HG03575 (cell line): Measurements from ENCODE around the gene FAM3D.
"Not testable (repeated sequence)": the region's sequence is repeated elsewhere in the genome, so short reads cannot be mapped to it uniquely, and the experiment has no call there.

ENCODE experiments used
- ATAC-seq: cut with Tn5 transposase; IDR thresholded peaks from one replicate; pipeline ENCODE4 v1.9.1; 2021; ENCODE audit not compliant: unreplicated experiment, insufficient number of reproducible peaks, low FRiP score; ENCODE audit errors: extremely low read depth

Gene FAM3D

DNA sequence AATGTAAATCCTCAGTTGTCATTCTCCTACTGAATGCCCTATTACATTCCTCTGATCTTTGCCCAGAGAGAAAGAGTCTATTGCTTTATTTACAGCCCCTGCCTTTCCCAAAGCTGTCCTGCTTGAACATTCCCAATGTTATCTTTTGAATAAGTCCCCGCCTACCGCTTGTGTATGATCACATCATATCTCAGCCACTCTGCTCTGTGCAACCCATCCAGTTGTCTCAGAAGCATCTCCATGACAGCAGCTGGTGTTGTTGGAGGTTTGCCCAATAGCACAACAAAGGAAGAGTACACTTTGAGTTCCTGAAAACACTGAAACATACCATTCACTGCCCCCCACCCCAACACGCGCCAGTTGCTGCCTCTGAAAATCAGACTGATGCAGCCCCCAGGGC is 22.0 kb upstream of the FAM3D start:
- no peak for ATAC-seq

- no peak for ATAC-seq
Observed at GRCh38 chr3:58686847-58687246, 20.3 kb upstream of the FAM3D start.

DNA sequence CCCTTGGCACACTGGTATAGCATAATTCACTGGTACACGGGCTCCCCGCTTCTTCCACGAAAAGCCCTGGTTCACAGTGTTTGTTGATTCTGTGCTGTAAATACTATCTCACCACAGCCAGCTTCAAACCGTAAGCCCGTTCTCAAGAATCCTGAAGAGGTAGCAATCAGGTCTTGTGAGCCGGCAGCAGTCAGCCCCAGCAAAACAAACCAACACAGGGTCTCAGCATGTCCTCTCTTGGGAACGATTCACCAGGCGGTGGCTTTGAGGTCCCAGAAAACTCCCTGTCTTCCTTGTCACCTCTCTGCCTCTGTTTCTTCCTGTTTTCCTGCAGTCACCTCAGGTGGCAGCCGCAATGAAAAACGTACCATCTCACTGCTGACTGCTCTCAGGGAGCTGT is 19.1 kb upstream of the FAM3D start:
- ATAC-seq = no peak

GRCh38 chr3:58683466-58683865 is 16.9 kb upstream of the FAM3D start:
- no peak for ATAC-seq

- ATAC-seq = no peak
Observed at GRCh38 chr3:58683001-58683458, 16.5 kb upstream of the FAM3D start.

- no peak for ATAC-seq
Observed at GRCh38 chr3:58681863-58682262, 15.3 kb upstream of the FAM3D start.

- ATAC-seq = no peak
Observed at GRCh38 chr3:58680879-58681525, 14.4 kb upstream of the FAM3D start.

DNA sequence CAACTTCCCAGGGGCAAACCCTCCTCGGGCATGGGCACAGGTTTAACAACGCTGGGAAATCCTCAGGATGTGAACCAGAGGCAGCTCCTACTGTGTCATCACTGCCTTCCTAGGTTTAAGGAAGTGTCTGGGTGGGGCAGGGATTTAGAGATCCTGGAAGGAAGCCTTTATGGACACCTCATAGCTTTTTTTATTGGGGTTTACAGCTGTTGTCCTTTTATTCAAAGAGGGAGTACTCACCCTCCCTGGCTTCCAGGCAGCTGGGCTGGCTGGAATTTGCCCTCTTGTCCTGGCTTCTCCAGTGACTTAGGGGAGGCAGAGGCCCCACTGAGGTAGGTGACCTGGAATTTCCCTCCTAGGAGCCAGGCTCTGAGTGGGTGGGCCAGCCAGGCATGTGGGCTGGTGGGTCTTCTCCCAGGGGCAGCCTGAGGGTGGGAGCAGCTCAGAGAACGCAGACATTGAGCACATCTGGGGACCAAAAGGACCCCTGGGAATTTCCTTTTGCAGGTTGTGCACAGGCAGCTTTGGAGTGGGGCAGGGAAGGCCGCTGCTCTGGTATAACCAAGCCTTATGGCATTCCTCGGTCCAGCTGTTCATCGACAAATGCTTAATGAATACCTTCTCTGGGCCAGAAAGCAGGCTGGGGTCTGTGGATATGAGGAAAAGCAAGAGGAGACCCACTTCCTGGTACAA is 13.5 kb upstream of the FAM3D start:
- ATAC-seq = no peak

DNA sequence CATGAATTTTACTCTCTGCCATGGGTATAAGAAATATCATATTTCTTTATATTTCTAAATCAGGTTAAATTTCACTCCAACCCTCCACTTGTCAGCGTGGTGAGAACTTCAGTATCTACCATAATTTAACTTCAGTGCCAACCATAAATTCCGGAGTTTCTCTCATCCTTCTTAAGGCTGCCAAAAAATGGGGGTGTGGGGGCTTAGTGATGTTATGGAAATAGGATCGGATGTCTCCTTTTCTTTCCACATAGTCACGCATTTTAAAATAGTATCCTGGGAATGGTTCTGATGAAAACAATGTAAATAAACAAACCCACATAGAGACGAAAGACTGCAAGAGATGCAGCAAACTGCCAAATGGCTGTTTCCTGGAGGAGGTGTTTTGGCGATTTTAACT is 12.9 kb upstream of the FAM3D start:
- no peak for ATAC-seq

DNA sequence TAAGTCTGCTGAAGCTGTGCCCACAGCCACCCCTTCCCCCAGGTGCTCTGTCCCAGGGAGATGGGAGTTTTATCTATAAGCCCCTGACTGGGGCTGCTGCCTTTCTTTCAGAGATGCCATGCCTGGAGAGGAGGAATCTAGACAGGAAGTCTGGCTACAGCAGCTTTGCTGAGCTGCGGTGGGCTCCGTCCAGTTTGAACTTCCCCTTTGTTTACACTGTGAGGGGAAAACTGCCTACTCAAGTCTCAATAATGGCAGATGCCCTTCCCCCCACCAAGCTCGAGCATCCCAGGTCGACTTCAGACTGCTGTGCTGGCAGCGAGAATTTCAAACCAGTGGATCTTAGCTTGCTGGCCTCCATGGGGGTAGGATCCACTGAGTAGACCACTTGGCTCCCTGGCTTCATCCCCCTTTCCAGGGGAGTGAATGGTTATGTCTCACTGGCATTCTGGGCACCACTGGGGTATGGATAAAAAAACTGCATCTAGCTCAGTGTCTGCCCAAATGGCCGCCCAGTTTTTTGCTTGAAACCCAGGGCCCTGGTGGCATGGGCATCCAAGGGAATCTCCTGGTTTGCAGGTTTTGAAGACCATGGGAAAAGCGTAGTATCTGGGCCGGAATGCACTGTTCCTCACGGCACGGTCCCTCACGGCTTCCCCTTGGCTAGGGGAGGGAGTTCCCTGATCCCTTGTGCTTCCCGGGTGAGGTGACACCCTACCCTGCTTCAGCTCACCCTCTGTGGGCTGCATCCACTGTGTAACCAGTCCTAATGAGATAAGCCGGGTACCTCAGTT is 11.8 kb upstream of the FAM3D start:
- ATAC-seq = not testable (repeated sequence)

- ATAC-seq = no peak
Observed at GRCh38 chr3:58672880-58673279, 6.3 kb upstream of the FAM3D start.

DNA sequence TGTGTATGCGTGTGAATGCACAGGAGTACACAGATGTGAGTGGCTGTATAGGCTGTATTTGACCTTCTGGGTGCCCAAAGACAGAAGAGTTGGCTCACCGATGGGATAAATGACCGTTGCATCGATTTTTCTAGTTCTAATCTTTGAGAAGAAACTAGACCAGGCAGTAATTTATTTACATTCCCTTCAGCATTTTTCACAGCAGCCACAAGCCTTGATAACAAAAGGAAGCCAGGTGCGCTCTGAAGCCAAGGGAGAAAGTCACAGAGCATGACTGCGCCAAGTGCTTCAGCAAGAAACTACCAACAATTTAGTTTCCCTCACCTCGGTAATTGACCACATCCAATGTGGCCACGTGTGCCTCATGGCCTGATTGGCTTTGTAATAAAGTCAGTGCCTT is 5.9 kb upstream of the FAM3D start:
- no peak for ATAC-seq

- ATAC-seq = no peak
Observed at GRCh38 chr3:58670506-58671135, 4.0 kb upstream of the FAM3D start.

DNA sequence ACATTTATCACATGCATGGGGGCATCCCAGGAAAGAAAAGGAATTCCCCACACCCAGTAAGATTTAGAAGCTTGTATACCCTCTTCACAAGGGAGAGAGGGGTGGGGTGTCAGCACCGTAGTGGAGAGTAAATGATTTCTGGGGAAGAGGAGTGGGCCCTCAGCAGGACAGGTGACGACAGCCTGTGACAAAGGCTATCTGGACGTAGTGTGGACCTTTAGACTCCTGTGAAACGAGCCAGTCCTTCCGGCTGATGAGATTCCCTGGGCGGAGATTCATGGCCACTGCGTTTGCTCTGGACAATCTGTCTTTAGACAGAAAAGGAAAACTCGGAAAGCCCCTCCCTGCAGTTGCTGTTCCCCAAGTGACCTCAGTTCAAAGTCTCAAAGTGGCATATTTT is 1.7 kb upstream of the FAM3D start:
- no peak for ATAC-seq

DNA sequence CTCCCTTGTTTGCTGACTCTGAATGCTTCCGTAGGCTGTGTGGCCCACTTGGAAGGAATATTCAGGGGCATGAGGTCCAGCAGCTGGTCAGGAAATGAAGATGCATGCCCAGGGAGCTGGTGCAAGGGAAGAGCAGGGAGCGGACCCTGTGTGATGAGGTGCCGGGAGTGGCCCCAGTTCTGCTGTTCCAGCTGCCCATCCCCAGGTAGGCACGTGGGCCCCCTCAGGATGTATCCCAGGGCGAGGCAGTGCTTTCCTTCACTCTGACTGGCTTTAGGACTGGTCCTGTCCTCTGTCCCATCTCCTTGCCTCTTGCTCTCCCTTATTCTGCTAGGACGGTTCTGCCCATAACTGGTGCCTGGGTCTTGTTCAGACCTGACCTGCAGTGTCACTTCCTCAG is 1.1 kb upstream of the FAM3D start:
- ATAC-seq = no peak

DNA sequence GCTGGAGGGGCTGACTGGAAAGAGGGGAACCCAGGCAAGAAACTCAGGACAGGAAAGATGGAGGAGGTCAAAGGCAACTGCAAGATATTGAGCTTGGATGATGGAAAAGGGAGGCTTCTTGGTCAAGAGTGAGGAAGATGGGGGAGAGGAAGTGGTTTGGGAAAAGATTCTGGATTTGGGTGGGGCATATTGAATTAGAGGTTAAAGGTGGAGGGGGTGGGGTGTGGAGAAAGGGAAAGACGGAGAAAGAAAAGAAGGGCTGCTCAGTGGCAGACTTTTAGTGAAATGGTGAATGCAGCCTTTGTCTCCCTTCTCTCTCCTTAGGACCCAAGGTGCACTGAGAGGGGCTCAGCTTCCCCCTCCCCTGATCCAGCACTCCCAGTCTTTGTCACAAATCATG is 655 bp upstream of the FAM3D start:
- no peak for ATAC-seq

DNA sequence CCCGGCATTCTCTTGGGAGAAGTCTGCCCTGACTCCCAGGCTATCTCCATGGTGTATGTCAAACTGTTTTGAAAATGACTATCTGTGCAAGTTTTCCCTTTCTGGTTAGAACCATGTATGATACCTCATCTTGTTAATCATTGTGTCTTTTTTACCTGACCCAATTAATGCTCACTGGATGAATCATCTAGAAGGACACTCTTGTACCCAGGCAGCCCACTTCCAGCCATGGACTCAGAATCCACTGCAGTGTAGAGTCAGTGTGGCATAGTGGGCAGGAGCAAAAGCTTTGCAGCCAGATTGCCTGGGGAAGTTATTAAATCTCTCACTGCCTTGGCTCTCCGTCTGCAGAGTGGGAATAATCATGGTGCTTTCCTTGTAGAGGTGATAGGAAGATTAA is 1.2 kb downstream of the FAM3D start:
- no peak for ATAC-seq

GRCh38 chr3:58664611-58665010 is 2.0 kb downstream of the FAM3D start:
- no peak for ATAC-seq

DNA sequence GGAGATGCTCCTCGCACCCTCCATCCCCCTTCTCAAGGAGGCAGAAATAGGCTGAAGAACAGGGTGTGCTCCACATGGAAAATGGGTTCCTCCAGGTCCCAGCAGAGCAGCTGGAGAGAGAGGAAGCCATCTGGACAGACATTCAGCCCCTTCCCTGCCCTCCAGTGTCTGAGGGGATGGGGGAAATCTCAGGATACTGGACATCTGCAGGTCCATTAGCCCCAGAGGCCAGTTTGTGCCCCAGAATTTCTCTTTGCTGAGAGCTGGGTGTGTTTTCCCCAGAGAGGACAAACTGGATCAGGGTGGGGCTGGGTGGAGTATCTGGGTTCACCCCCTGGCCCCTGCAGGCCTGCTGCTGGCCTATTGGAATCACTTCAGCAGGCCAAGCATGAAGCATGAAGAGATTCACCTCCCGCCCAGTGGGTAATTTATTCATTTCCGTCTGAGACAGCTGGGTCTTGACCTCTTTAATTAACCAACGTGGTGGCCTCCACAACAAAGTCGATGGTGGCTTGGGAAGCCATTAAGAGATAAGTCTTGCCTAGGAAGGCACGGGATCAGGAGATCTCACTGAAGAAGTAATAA is 4.6 kb downstream of the FAM3D start:
- ATAC-seq = no peak
